CD14-positive monocyte (primary cell): ENCODE results near the gene SMC2. TPM values are rescaled to one million over a fixed set of nuclear protein-coding genes. Genes with fewer than 3 reads are reported as not detected.

Experiments
- DNase-seq, 3 donors: peaks; one replicate each; pipeline ENCODE4 v3.0.0-alpha.2; 2011 to 2022
- H2AFZ ChIP-seq: 2 replicates; pipeline ENCODE4 v1.6.0; 2012; ENCODE audit warnings: mild to moderate bottlenecking, low read depth, low read length, inconsistent platforms; ENCODE audit not compliant: insufficient read depth, poor library complexity, severe bottlenecking
- H3K27ac ChIP-seq, 2 donors: 1 replicate in 1 of 2; 2 replicates in 1 of 2; pipeline ENCODE4 v1.5.1; 2012 to 2013; ENCODE audit warnings: low read length in 2 of 2, control low read depth in 1 of 2, inconsistent platforms in 1 of 2, low read depth in 1 of 2, mild to moderate bottlenecking in 1 of 2
- H3K27me3 ChIP-seq, 2 donors: one replicate each; pipeline versions ENCODE4 v1.6.0 to v1.6.1; 2011 to 2013; ENCODE audit warnings: low read length in 2 of 2; ENCODE audit not compliant: control insufficient read depth in 2 of 2, insufficient read depth in 2 of 2
- H3K36me3 ChIP-seq, 2 donors: replicated peaks in 1 of 2; 1 replicate in 1 of 2; 2 replicates in 1 of 2; pipeline versions ENCODE4 v1.5.1 to v1.6.1; 2012 to 2013; ENCODE audit warnings: low read length in 2 of 2, control low read depth in 1 of 2, inconsistent platforms in 1 of 2, mild to moderate bottlenecking in 1 of 2; ENCODE audit not compliant: insufficient read depth in 2 of 2, control insufficient read depth in 1 of 2
- H3K4me1 ChIP-seq, 2 donors: 1 replicate in 1 of 2; 2 replicates in 1 of 2; pipeline versions ENCODE4 v1.5.1 to v1.6.1; 2012 to 2013; ENCODE audit warnings: low read length in 2 of 2, control low read depth in 1 of 2, inconsistent platforms in 1 of 2, mild to moderate bottlenecking in 1 of 2, moderate library complexity in 1 of 2; ENCODE audit not compliant: insufficient read depth in 2 of 2, control insufficient read depth in 1 of 2
- H3K4me2 ChIP-seq: replicated peaks from 2 replicates; pipeline ENCODE3; 2012; ENCODE audit warnings: low read length, moderate library complexity, mild to moderate bottlenecking; ENCODE audit not compliant: poor library complexity, severe bottlenecking; ENCODE audit errors: extremely low read depth
- H3K4me3 ChIP-seq, 3 experiments: fragments of 200-600 bp in 1 of 3; sonication (generic) in 1 of 3; replicated peaks in 1 of 3; 1 replicate in 2 of 3; 2 replicates in 1 of 3; pipeline ENCODE4 v1.5.1; 2011 to 2013; ENCODE audit warnings: low read length in 3 of 3, mild to moderate bottlenecking in 3 of 3, control low read depth in 2 of 3, low read depth in 2 of 3, inconsistent platforms in 1 of 3, moderate library complexity in 1 of 3
- H3K79me2 ChIP-seq: 2 replicates; pipeline ENCODE4 v1.6.0; 2012; ENCODE audit warnings: mild to moderate bottlenecking, control low read depth, inconsistent platforms, low read length, moderate library complexity; ENCODE audit not compliant: insufficient read depth
- H3K9ac ChIP-seq: 2 replicates; pipeline ENCODE4 v1.6.0; 2017; ENCODE audit warnings: low read length, mild to moderate bottlenecking; ENCODE audit not compliant: insufficient read depth, poor library complexity, severe bottlenecking
- H3K9me3 ChIP-seq, 2 donors: replicated peaks in 1 of 2; 1 replicate in 1 of 2; 2 replicates in 1 of 2; pipeline versions ENCODE4 v1.5.1 to v1.6.1; 2012 to 2013; ENCODE audit warnings: low read length in 2 of 2, control low read depth in 1 of 2; ENCODE audit not compliant: control insufficient read depth in 1 of 2, insufficient read depth in 1 of 2
- H4K20me1 ChIP-seq: 2 replicates; pipeline ENCODE4 v1.6.0; 2012; ENCODE audit warnings: mild to moderate bottlenecking, low read length, control low read depth, moderate library complexity; ENCODE audit not compliant: insufficient read depth
- H3K27ac Mint-ChIP-seq, 7 donors: one replicate each; pipeline ENCODE4 v1.8.0; 2020; ENCODE audit warnings: mild to moderate bottlenecking in 7 of 7, mixed read lengths in 7 of 7, moderate library complexity in 6 of 7, inconsistent platforms in 2 of 7
- H3K27me3 Mint-ChIP-seq, 3 donors: one replicate each; pipeline ENCODE4 v1.8.0; 2021 to 2022; ENCODE audit warnings: low read depth in 3 of 3, mild to moderate bottlenecking in 3 of 3, mixed read lengths in 3 of 3, moderate library complexity in 3 of 3, inconsistent platforms in 1 of 3
- H3K36me3 Mint-ChIP-seq, 2 donors: one replicate each; pipeline ENCODE4 v1.8.0; 2020; ENCODE audit warnings: mixed read lengths in 2 of 2, inconsistent platforms in 1 of 2, mild to moderate bottlenecking in 1 of 2
- H3K4me1 Mint-ChIP-seq: one replicate; pipeline ENCODE4 v1.8.0; 2020; ENCODE audit warnings: mild to moderate bottlenecking, mixed read lengths
- H3K4me3 Mint-ChIP-seq, 2 donors: one replicate each; pipeline ENCODE4 v1.8.0; 2020; ENCODE audit warnings: mild to moderate bottlenecking in 2 of 2, mixed read lengths in 2 of 2, moderate library complexity in 1 of 2
- H3K9me3 Mint-ChIP-seq, 7 donors: one replicate each; pipeline ENCODE4 v1.8.0; 2020 to 2022; ENCODE audit warnings: mixed read lengths in 7 of 7, mild to moderate bottlenecking in 6 of 7, moderate library complexity in 6 of 7, inconsistent platforms in 2 of 7
- intact Hi-C, 2 donors: fragments of 100-400 bp; cut with micrococcal nuclease; formaldehyde crosslinking; loops; one replicate each; pipeline versions ENCODE4 v1.15.0 to v1.15.1; 2023
- polyA plus RNA-seq, 3 donors: library from polyadenylated mRNA; depleted of rRNA in 1 of 3; unstranded in 2 of 3; stranded (reverse) in 1 of 3; fragments of 300-500 nt in 2 of 3; fragments of >200 nt in 1 of 3; fragmentation: Illumina TruSeq in 2 of 3; gene quantifications; 1 replicate in 2 of 3; 2 replicates in 1 of 3; pipeline ENCODE4 v1.2.3, GENCODE V29; 2012 to 2021
- TF ChIP-seq, protein P1 (sequence below): fragments of 200-600 bp; IDR thresholded peaks from one replicate; pipeline ENCODE4 v1.8.0; 2022; ENCODE audit warnings: antibody characterized with exemption, mild to moderate bottlenecking

The SMC2 gene
- polyA plus RNA-seq, 3 donors: 0.77 to 3.6 (median 2.7) TPM

DNA sequence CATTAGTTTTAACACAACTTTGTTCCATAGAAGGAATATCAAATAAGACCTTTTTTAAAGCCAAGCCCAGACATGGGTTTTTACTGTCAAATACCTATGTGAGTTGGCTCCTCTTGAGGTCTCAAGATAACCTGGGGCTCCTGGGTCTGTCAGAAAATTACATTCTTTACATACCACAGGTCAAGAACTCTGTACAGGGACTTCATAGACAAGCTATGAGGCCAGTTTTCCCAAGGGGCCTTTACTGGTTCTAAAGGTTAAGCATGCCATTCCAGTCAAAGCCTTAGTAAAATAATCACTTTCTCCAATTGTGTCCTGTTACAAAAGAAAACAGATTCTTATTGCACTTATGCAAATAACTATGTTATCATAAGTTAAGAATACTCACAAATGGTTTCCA is 15.5 kb upstream of the SMC2 start:
- no peaks in the 10 kb centered on the region for H4K20me1 ChIP-seq
- Mint-ChIP-seq H3K9me3 (peaks cover 0 to 12% (median 4%) of the 10 kb centered on the region in 7 donors), H3K27me3 (peaks cover 0 to 2% (median 0%) of the 10 kb centered on the region in 3 donors), H3K36me3 (peaks cover 0 to 3% of the 10 kb centered on the region in 2 donors), H3K4me1 (peaks cover 13% of the 10 kb centered on the region), H3K27ac (no peak overlapping the region), H3K4me3 (no peak overlapping the region)
- H3K36me3 ChIP-seq: no peaks in the 10 kb centered on the region
- H3K27ac ChIP-seq: no peak overlapping the region
- peaks cover 0 to 8% of the 10 kb centered on the region in 2 donors for H3K9me3 ChIP-seq
- H3K79me2 ChIP-seq: no peaks in the 10 kb centered on the region
- no peak overlapping the region for H3K4me3 ChIP-seq
- H3K9ac ChIP-seq: no peak overlapping the region
- H3K4me2 ChIP-seq: no peak overlapping the region
- H2AFZ ChIP-seq: no peak overlapping the region
- no peak for DNase-seq
- intact Hi-C loops: no loop called here
- no peaks in the 10 kb centered on the region for H3K27me3 ChIP-seq
- peaks cover 10 to 13% of the 10 kb centered on the region in 2 donors for H3K4me1 ChIP-seq
- TF ChIP-seq, protein P1, sequence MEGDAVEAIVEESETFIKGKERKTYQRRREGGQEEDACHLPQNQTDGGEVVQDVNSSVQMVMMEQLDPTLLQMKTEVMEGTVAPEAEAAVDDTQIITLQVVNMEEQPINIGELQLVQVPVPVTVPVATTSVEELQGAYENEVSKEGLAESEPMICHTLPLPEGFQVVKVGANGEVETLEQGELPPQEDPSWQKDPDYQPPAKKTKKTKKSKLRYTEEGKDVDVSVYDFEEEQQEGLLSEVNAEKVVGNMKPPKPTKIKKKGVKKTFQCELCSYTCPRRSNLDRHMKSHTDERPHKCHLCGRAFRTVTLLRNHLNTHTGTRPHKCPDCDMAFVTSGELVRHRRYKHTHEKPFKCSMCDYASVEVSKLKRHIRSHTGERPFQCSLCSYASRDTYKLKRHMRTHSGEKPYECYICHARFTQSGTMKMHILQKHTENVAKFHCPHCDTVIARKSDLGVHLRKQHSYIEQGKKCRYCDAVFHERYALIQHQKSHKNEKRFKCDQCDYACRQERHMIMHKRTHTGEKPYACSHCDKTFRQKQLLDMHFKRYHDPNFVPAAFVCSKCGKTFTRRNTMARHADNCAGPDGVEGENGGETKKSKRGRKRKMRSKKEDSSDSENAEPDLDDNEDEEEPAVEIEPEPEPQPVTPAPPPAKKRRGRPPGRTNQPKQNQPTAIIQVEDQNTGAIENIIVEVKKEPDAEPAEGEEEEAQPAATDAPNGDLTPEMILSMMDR: no peak

DNA sequence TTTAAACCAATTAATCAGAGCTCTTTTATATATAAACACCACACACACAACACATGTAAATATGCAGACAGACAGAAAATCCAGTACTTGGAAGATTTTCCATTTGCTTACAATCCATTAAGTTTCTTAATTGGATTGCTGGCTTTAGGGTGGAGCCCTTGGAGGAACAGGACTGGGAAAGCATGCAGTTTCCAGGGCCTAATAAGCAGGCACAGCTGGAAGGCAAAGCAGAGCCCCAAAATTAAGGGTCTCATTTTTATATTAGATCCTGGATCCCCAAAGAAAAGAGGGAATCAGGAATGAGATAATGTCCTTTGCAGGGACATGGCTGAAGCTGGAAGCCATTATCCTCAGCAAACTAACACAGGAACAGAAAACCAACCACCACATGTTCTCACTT is 13.1 kb upstream of the SMC2 start:
- Histone ChIP-seq H4K20me1 (no peaks in the 10 kb centered on the region), H3K27ac (no peak overlapping the region), H3K9me3 (peaks cover 0 to 8% of the 10 kb centered on the region in 2 donors), H3K4me1 (peaks cover 10 to 13% of the 10 kb centered on the region in 2 donors), H3K9ac (no peak overlapping the region), H2AFZ (no peak overlapping the region), H3K27me3 (peaks cover 0 to under 1% of the 10 kb centered on the region in 2 donors), H3K36me3 (no peaks in the 10 kb centered on the region), H3K4me3 (no peak overlapping the region), H3K4me2 (no peak overlapping the region), H3K79me2 (no peaks in the 10 kb centered on the region)
- H3K36me3 Mint-ChIP-seq: peaks cover 0 to 3% of the 10 kb centered on the region in 2 donors
- H3K4me3 Mint-ChIP-seq: no peak overlapping the region
- H3K27me3 Mint-ChIP-seq: no peaks in the 10 kb centered on the region
- H3K4me1 Mint-ChIP-seq: peaks cover 13% of the 10 kb centered on the region
- H3K9me3 Mint-ChIP-seq: peaks cover 0 to 12% (median 4%) of the 10 kb centered on the region in 7 donors
- DNase-seq: no peak
- H3K27ac Mint-ChIP-seq: no peak overlapping the region
- TF ChIP-seq, protein P1: no peak
- intact Hi-C loops: no loop called here
